ENCODE measurements around the gene ZC3H18. TPM values are rescaled to one million over a fixed set of nuclear protein-coding genes. Genes with fewer than 3 reads are reported as not detected.
A peak's percentile ranks its signal among the peaks of the same experiment; 100 is the strongest.
"Not testable (repeated sequence)": the region's sequence is repeated elsewhere in the genome, so short reads cannot be mapped to it uniquely, and the experiment has no call there.

ZC3H18 gene
- total RNA-seq, 1 donor from 2014 or later = 20.6 TPM

DNA sequence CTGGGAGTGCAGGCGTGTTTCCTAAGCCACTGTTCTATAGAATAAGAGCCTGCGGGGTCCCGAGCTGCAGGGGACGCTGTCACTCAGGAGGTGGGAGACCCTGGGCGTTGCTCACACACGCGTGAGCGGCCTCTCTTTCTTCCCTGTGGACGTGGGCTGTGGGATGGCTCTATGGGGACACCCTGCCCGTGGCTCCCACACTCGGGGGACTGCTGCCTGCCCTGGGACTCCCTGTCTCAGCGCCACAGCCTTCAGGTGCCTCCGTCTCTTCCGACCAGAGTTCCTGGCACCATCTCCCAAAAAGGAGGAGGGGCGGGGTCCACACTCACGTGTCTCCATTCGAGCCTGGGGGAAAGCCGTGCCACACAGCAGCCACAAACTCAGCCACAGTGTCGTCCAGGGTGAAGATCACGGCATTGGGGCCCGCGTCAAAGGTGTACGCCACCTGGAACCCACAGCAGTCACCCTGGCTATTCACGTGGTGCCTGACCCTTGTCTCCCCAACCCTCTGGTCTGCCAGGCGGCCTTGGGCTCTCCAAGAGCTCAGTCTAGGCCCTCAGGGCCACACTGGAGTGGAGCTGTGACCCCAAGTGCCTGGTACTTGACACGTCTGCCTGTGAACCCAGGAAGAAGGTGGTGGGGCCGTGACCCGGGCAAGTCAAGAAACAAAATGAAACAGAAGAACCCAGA, 84.3 kb downstream of the ZC3H18 start:
- no peak for DNase-seq (ENCODE audit: low read depth)

DNA sequence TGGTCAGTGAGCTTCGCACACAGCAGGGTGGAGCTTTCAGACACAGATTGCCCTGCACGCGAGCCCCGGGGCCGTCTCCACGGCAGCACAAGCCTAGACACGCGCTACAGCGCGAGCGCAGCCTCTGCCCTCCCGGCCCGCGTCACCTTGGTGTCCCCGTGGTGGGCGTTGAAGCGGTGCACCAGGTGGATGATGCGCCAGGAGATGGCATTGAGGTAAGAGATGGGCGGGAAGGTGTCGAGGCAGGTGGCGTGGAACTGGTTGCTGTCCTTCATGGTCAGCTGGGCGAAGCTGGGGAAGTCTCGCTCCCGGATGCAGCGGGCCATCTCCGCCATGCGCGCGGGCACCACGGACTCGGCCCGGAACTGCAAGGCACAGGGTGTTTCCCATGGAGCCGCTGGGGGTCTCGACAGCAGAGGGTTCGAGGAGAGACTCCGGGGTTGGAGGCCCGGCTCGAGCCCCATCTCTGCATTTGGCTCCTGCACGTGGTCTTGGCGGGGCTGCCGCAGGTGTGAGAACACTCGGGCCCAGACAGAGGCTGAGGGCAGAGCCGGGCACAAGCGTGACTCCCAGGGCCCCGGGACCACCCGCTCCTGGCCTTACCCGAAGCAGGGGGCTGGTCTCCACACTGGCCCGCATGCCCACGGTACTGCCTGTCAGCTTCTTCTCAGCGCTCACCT, 85.0 kb downstream of the ZC3H18 start:
- no peak for DNase-seq (ENCODE audit: low read depth)

DNA sequence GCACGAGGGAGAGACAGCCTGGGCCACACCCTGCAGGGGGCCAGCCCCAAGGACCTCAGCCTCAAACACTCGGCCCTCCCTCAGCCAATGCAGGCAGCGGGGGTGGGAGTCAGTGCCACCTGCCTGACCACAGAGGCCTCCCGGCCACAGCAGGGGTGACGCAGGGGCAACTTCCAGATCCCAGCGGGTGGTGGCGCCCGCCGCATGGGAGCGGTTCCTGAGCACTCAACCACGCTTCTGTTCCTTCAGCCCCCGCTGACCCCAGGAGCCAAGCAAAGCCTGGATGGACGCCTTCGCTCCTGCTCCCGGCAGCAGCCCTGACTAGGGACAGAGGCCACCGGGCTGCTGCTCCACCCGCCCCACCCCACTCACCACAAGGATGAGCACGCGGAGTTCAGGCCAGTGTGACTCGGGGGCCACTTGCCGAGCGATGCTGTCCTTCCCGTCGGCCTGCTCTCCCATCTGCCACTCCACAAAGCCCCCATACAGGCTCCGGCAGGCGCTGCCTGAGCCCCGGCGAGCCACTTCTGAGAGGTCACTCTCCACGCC, 85.6 kb downstream of the ZC3H18 start:
- DNase-seq (ENCODE audit: low read depth) = no peak

DNA sequence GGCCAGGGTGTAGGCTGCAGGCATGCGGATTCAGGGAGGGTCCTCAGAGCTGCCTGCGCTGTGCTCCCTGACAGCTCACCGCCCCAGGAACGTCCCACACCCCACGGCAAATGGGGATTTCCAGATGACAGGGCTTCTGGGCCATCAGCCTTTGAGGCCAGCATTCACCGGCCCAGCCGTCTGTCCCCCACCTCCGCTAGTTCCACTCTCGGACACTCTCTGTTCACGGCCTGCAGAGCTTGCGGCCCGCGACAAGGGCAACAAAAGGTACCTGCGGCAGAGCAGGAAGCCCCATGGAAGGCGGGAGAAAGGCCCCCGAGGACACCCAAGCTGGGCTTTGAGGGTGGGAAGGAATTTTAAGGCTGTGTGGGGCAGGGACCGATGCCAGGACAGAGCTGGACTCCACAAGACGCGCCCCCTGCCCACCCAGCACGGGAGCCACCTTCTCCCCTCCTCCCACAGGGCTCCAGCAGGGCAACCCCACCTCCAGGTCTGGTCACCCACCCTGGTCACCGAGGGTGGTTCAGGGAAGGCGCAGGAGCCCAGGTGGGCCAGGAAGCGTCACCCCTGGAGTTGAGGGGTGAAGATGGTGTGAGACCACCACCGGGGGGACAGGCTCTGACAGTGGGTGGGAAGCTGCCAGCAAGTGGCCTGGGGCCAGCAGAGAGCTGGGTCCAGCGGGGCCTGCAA, 86.2 kb downstream of the ZC3H18 start:
- DNase-seq (ENCODE audit: low read depth) = no peak

DNA sequence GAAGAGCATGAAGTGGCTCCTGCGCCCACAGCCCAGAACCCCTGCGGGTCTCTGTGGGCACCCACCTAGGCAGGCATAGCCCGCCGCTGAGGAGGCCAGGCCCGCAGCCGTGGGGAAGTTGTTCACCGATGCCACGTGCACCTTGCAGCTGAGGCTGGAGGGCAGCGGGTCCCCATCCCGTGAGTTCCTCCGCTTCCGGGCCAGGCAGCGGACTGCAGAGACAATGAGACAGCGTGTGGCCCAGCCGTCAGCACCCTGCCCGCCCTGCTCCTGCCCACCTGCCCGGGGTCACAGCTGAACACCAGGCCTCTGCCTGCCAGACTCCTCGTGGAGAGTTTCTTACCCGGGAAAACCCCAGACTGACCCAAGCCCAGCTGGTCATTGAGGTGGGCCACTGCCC, 87.2 kb downstream of the ZC3H18 start:
- no peak for DNase-seq (ENCODE audit: low read depth)

DNA sequence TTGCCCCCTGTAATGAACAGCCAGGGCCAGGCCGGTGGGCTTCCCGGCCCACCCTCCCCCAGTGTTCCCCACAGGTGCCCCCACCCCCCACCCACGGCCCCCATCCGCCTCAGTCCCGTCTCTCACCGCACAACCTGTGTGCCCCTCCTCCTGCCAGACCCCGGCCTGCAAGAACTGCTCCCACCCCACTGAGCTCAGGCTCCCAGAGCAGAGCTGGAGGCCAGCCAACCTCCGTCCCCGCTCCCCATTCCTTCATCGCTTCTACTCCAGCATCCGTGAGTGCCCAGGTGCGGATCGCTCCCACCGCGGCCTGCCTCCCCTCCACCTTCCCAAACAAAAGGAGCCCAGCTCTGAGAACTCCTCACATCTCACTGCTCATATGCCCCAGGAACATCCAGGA, 88.5 kb downstream of the ZC3H18 start:
- DNase-seq (ENCODE audit: low read depth) = no peak

DNA sequence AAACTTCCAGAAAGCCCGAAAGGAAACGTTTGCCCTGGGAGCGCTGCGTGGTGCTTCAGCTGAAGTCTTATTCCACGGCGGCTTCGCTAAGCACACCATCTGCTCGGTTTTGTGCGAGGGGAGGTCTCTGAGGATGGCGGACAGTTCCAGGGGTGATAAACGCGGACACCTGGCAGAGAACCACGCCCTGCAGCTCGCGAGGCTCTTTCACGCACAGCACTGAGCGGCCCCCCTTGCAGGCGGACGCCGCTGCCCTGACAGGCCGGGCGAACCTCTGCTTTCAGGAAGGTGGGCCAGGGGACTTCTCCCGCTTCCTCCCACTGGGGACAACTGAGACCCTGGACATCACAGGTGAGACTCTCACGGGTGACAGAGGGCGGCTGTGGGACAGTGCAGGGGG, 89.0 kb downstream of the ZC3H18 start:
- DNase-seq (ENCODE audit: low read depth) = no peak

DNA sequence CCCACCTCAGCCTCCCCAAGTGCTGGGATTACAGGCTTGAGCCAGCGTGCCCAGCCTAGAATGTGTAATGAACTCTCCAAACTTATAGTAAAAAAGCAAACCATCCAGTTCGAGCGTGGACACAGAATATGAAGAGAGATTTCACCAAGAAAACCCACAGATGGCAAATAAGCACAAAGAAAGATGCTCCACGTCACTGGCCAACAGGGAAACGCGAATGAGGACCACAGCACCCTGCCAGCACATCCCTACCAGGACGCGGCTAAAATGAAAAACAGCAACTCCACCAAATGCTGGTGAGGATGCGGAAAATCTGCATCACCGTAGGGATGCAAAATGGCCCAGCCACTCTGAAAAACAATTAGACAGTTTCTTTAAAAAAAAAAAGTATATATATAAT, 91.3 kb downstream of the ZC3H18 start:
- DNase-seq (ENCODE audit: low read depth) = no peak

DNA sequence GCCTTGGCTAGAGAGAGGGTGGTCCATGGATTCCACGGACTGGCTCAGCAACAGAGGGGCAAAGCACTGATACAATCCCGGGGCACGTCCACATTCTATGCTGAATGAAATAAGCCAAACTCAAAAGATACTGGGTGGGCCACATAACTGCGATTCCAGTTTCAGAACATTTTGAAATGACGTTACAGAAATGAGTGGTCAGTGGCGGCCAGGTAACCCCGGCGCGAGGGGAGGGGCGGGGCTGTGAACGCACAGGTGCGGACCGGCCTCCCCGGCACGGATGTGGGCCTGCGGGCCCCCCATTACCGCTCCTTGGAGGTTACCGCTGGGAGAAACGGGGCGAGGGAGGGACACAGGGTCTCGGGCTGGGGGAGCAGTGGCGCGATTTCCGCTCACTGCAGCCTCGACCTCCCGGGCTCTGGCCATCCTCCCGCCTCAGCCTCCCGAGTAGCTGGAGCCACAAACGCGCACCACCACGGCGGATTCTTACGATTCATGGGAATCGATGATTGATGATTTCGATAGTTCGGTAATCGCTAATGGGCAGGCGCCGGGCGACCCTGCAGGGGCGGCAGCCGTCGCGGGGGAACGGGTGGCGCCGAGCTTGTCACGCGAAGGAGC, 92.1 kb downstream of the ZC3H18 start:
- DNase-seq (ENCODE audit: low read depth) = no peak

DNA sequence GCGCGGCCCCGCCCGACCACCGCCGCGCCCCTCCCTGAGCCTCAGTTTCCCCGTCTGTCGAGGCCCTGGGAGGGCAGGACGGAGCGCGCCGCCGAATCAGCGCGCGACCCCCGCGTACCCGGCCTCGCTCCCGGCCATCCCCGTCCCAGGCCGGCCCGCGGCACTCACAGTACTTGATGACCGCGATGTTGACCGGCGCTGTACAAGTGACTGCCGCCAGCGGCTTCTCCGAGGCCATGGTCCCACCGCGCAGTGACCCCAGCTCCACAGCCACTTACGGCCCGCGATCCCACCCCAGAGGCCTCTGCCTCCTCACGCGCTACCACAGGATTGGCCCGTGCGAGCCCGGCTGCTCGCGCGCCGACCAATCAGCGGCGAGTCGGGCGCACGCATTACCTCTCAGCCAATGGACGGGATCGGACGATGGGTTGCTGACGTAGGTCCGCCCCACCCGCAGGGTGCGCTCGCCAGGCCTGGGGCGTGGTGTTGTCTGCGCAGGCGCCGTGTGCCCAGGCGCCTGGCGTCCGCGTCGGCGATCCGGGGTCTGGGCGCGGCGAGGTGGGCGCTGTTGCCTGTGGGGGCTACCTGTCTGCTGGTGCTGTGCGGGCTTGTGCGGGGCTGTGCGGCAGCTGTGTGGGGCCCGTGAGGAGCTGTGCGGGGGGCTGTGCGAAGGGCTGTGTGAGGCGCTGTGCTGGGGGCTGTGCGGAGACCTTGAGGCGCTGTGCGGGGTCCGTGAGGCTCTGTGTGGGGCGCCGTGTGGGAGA, 92.8 kb downstream of the ZC3H18 start, which contains the start of gene MVD:
TSS of gene MVD (minus strand) at position 249 of the 764 bp plus-strand sequence. CDS start at position 238, 11 bp downstream.
- peak; percentile 93 for DNase-seq (ENCODE audit: low read depth)

DNA sequence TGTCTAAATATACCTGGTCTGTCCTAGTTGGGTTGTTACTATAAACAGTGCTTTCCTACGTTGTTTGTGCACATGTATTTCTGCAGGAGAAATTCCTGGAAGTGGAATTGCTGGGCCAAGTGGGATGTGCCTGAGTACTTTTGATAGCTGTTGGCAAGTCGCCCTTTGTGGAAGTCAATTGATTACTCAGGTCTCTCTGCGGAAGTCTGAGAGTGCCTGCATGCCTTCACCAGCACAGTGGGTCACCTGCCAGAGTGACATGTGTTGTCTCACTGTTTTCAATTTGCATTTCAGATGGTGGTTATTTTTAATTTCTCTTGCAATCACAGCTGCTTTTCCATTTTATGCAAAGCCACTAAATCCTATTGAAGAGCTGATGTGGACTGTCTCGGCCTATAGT, 94.9 kb downstream of the ZC3H18 start:
- DNase-seq (ENCODE audit: low read depth) = peak; percentile 68

DNA sequence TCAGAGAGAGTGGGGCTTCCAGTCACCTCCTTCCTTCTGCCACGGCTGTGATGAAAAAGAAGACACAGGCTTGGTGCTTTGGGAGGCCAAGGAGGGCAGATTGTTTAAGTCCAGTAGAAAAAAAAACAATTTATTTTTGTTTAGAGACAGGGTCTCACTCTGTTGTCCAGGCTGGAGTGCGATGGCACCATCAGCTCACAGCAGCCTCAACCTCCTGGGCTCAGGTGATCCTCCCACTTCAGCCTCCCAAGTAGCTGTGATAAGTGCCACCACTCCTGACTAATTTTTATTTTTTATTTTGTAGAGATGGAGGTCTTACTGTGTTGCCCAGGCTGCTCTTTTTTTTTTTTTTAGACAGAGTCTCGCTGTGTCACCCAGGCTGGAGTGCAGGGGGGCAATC, 95.4 kb downstream of the ZC3H18 start:
- DNase-seq (ENCODE audit: low read depth) = no peak

DNA sequence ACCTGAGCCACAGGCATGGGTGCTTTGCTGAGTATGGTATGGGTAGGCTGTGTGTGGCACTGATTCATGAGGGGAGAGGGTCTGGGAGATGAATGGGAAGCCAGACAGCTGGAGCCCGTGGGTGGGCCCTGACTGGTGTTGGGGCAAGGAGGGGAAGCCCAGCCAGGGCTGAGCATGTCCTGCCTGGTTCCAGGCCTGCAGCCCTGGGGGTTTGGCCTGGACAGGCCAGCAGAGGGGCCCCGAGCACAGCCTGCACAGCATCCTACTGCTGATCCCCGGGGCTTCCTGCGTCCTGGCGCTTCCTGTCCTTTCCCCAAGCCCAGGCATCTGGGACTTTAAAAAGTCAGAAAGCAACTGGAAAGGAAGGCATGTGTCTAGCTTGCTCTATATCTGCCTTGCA, 97.3 kb downstream of the ZC3H18 start:
- DNase-seq (ENCODE audit: low read depth) = no peak

DNA sequence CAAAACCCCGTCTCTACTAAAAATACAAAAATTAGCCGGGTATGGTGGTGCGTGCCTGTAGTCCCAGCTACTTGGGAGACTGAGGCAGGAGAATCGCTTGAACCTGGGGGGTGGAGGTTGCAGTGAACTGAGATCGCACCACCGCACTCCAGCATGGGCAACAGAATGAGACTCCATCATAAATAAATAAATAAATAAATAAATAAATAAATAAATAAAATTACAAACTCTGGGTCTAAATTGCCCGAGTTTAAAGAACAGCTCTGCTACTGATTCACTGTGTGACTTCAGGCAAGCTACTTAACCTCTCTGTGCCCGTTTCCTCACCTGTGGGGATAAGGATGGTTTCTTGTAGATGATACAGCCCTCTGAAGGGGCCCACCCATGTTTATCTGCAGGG, 99.3 kb downstream of the ZC3H18 start:
- DNase-seq (ENCODE audit: low read depth) = not testable (repeated sequence)

DNA sequence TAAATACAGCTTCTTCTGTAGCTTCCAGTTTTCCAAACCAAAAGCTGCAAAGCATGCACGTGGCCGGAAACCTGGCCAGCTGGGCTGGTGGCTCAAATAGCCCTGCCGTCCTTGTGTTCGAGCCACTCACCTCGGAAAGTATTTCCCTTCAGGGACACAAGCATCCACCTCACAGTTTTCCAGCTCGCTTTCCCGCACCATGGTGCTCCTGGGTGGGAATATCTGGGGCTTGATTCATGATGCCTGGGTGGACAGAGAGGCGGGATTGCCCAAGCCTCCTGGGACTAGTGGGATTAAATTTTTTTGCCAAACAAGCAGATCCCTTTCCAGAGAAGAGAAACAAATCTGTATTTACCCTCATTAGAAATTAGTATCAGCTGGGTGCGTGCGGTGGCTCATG, 99.8 kb downstream of the ZC3H18 start:
- no peak for DNase-seq (ENCODE audit: low read depth)

DNA sequence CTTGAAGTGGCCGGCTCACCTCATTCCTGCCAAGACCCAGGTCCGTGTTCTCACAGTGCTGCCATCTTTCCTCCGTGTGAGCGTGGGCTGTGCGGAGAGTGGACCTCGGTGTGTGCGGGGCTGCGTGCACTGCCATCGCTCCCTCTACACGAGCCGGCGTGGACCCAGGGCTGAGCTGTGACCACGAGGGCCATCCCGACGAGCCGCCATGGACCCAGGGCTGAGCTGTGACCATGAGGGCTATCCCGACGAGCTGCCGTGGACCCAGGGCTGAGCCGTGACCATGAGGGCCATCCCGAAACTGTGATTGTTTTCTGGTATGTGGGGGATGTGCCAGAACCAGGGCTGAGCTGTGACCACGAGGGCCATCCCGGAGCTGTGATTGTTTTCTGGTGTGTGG, 101.6 kb downstream of the ZC3H18 start:
- no peak for DNase-seq (ENCODE audit: low read depth)

DNA sequence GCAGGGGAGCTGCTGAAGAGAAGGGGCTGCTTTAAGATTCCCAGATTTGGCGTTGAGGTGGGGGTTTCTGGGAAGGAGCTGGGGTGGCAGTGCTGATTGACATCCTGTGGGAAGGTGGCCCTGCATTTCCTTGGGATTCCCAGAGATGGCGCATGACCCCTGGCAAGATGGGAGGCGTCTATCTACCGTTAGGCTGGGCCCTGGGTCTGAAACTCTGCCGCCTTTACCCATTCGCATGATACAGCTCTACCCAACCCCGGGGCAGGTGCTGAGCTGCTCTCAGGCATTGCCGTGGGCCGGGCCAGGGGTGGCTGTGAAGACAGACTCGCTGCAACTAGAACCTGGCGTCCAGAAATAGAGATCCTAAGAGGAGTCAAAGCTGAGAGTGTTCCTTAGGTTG, 102.6 kb downstream of the ZC3H18 start:
- no peak for DNase-seq (ENCODE audit: low read depth)

DNA sequence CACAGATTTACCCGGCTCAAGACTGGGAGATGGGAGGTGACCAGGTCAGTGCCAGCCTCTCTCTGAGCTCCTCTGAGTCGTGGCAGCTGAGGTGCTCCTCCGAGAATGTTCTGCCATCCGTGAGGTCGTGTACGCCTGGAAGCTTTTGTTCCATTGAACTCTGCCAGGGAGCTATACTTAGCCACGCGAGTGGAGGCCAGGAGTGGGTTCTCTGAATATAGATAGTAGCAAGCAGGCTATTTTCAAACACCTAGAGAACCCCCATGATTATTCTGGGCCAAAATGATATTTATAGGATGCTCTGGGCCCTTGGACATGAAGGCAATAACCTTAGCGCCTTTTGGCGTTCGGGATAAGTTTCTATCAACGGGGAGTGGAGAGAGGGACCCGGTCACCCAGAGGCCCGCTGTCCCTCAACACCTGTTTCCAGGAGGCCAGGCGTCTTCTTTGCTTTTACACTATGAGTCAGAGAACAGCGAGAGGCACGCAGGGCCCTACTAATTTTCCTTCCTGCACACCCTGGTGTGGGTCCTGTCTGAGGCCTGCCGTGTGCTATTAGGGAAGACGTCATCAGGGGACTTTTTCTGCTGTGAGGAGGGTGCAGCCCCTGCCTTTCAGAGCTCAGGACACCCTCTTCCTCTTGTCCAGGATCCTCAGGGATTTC, 103.6 kb downstream of the ZC3H18 start:
- no peak for DNase-seq (ENCODE audit: low read depth)

DNA sequence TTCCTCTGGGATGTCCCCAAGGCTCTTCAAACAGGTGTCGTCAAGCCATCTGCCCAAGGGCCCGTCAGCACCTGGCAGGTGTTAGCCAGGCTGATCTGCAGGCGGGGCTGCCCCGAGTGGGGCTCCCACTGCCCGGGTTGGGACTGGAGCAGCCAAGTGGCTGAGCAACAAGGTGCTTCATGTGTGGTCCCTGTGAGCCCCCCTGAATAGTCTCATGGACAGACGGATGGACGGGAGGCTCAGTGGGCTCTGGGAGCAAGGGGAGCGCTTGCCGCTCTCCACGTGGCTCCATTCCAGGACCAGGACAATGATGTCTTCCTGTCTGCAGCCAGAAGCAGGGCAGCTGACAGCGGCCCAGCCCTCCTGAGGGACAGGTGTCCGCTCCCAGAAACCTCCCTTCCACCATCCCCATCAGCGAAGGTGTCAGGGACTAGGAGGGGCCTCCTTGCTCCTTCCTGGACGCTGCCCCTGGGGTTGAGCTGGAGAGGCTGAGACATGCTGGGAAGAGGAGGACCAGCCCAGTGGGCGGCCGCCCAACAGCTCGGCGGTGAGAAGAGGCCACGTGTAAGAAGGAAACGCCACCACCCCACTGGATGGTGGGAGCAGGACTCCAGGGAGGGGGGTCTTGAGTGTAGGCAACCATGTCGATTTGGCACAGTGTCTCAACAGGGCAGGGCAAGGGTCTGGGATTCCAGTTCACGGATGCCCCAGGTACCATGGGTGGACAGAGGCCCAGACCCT, 106.5 kb downstream of the ZC3H18 start:
- no peak for DNase-seq (ENCODE audit: low read depth)

DNA sequence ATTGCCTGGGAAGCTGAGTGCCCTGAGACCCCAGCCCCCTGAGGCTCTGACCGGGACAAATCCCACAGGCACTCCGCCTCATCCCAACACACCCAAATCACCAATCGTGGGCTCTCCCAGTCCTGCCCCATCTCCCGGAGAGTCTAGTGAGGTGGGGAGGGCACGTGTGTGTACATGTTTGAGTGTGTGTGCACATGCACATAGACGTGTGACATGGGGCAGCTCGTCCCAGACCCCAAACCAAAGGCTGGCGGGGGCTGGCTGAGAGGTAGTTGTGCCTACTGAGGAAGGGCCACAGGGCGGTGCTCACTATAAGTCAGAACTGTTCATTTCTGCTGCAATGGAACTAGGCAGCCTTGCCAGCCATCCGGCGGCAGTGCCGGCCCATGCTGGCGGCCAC, 107.5 kb downstream of the ZC3H18 start:
- DNase-seq (ENCODE audit: low read depth) = no peak

All from renal cortical epithelial cell (primary cell).